Stomach (tissue), 9 donors: Measurements from ENCODE around the gene STK24. TPM values are rescaled to one million over a fixed set of nuclear protein-coding genes. Genes with fewer than 3 reads are reported as not detected.
"Not testable (repeated sequence)": the region's sequence is repeated elsewhere in the genome, so short reads cannot be mapped to it uniquely, and the experiment has no call there.

Experiments used
- DNase-seq, 2 donors: peaks; one replicate each; pipeline versions ENCODE4 v3.0.0 to v3.0.0-alpha.2; 2013 to 2019
- H3K27ac ChIP-seq, 5 donors: fragments of 200-600 bp in 4 of 5; sonication (generic) in 4 of 5; one replicate each; pipeline ENCODE4 v1.5.1; 2013 to 2019; ENCODE audit warnings: mild to moderate bottlenecking in 1 of 5, moderate library complexity in 1 of 5
- H3K27me3 ChIP-seq, 3 donors: fragments of 200-600 bp; sonication (generic); one replicate each; pipeline ENCODE4 v1.5.1; 2017 to 2019; ENCODE audit warnings: mixed run types in 1 of 3
- H3K36me3 ChIP-seq, 4 donors: fragments of 200-600 bp; sonication (generic); 1 replicate in 3 of 4; 2 replicates in 1 of 4; pipeline ENCODE4 v1.5.1; 2016 to 2019
- H3K4me1 ChIP-seq, 4 donors: fragments of 200-600 bp; sonication (generic); one replicate each; pipeline ENCODE4 v1.5.1; 2016 to 2019
- H3K4me3 ChIP-seq, 4 donors: fragments of 200-600 bp; sonication (generic) in 3 of 4; one replicate each; pipeline ENCODE4 v1.5.1; 2016 to 2019; ENCODE audit warnings: mild to moderate bottlenecking in 1 of 4
- H3K9me3 ChIP-seq, 4 donors: fragments of 200-600 bp; sonication (generic); one replicate each; pipeline ENCODE4 v1.5.1; 2016 to 2019
- CTCF ChIP-seq, 7 experiments: fragments of 450-650 bp in 4 of 7; fragments of 200-600 bp in 3 of 7; sonication (generic) in 3 of 7; IDR thresholded peaks; one replicate each; pipeline ENCODE4 v1.5.1; 2016 to 2019; ENCODE audit warnings: antibody characterized with exemption in 7 of 7, control low read depth in 2 of 7, mild to moderate bottlenecking in 1 of 7
- EP300 ChIP-seq: sonication (generic); formaldehyde crosslinking; IDR thresholded peaks from one replicate; pipeline ENCODE4 v1.6.1; 2017; ENCODE audit warnings: antibody characterized with exemption
- POLR2A ChIP-seq, 4 donors: fragments of 450-650 bp; IDR thresholded peaks; one replicate each; pipeline ENCODE4 v1.6.1; 2016; ENCODE audit warnings: antibody characterized with exemption in 4 of 4, control low read depth in 2 of 4, mild to moderate bottlenecking in 1 of 4, moderate library complexity in 1 of 4
- POLR2AphosphoS5 ChIP-seq, 3 donors: sonication (generic); formaldehyde crosslinking; IDR thresholded peaks; one replicate each; pipeline ENCODE4 v1.6.1; 2016; ENCODE audit warnings: antibody characterized with exemption in 3 of 3
- WGBS, 5 donors: extraction: QIAGEN DNeasy Blood & Tissue Kit in 3 of 5; methylation state at CpG; one replicate each; pipeline versions ENCODE4 v1.1.5 to v1.1.7; 2013 to 2018; 5-methylcytosine and 5-hydroxymethylcytosine counted together
- intact Hi-C: fragments of 100-400 bp; cut with DNase I; formaldehyde crosslinking; loops from one replicate; pipeline ENCODE4 v1.15.1; 2023; ENCODE audit warnings: low total_unique reads
- polyA plus RNA-seq, 3 donors: library from polyadenylated mRNA; stranded (reverse); fragments of 200-250 nt; gene quantifications; one replicate each; pipeline ENCODE4 v1.2.3, GENCODE V29; 2013
- total RNA-seq, 5 donors: library from RNA; depleted of rRNA; stranded (reverse); fragments of >200 nt; gene quantifications; one replicate each; pipeline versions ENCODE4 v1.1.0 to v1.2.3, GENCODE V29; 2014 to 2016
- donor health status: healthy with polysubstance abuse.
- donor health status: Bipolar disorder and iron deficiency.
- donor health status: healthy.

STK24 gene
- total and polyA plus RNA-seq, 8 donors, result 33.0 to 139 (median 59.5) TPM

DNA sequence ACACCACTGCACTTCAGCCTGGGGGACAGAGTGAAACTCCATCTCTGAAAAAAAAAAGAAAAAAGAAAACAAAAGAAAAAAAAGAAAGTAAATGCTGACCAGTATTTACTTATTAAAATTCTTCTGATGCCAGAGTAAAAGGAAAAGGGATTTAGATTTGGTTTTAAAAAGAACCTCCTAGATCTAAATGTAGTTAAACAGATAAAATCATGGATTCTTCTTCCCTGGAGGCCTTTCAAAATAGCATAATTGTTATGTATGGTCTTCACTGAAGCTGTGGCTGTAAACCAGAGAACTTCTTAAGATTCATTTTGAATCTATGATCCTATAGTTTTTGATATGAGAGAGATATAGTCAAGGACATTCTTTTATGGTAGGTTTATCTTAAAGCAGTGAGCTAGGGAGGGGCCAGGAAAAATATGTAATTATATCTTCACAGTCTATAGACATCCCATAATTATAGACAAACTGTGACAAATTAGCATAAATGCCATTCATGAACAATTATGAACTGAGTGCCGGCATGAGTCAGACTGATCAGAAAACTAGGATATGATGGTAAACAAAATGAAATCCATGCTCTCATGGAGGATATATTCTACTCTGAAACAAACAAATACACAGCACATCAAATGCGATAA, 14.9 kb upstream of the STK24 start:
- no peak overlapping the region for H3K27ac ChIP-seq
- DNase-seq, result no peak
- H3K36me3 ChIP-seq, result no peaks in the 10 kb centered on the region
- no peaks in the 10 kb centered on the region for H3K27me3 ChIP-seq
- 87 to 97% (median 93%) methylated on average over 2 of the region's 2 CpGs for WGBS, 5 donors
- intact Hi-C loops, result no loop called here
- H3K9me3 ChIP-seq, result no peaks in the 10 kb centered on the region
- H3K4me3 ChIP-seq, result no peak overlapping the region
- no peaks in the 10 kb centered on the region for H3K4me1 ChIP-seq
- no peak for TF ChIP-seq CTCF (IDR thresholded peaks at IDR 0.05)
- no peak for TF ChIP-seq EP300
- no peak for TF ChIP-seq POLR2AphosphoS5 (IDR thresholded peaks at IDR 0.05)
- no peak for TF ChIP-seq POLR2A (IDR thresholded peaks at IDR 0.05)

DNA sequence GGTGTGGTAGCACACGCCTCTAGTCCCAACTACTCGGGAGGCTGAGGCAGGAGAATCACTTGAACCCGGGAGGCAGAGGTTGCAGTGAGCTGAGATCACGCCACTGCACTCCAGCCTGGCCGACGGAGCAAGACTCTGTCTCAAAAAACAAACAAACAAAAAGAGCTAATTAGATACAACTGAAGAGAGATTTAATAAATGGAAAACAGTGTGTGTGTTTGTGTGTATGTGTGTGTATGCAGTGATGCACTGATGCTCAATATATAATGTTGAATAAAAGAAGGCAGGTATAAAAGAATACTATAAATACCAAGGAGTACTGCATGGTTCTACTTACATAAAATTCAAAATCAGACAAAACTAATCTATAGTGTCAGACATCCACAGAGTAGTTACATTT, 13.6 kb upstream of the STK24 start:
- DNase-seq, H3K27ac ChIP-seq, H3K36me3 ChIP-seq, H3K4me1 ChIP-seq, H3K4me3 ChIP-seq, H3K9me3 ChIP-seq, H3K27me3 ChIP-seq, intact Hi-C loops: not testable (repeated sequence)
- 93 to 97% (median 94%) methylated on average over 6 of the region's 6 CpGs for WGBS, 5 donors

- WGBS, 5 donors, result 92 to 96% (median 93%) methylated on average over 12 of the region's 12 CpGs
Observed at GRCh38 chr13:98589516-98589915, 12.6 kb upstream of the STK24 start.

GRCh38 chr13:98586400-98587345, 9.8 kb upstream of the STK24 start:
- H3K27me3 ChIP-seq, result no peaks in the 10 kb centered on the region
- H3K4me3 ChIP-seq, result no peak overlapping the region
- TF ChIP-seq POLR2A (IDR thresholded peaks at IDR 0.05) (no peak), CTCF (IDR thresholded peaks at IDR 0.05) (no peak), EP300 (no peak), POLR2AphosphoS5 (IDR thresholded peaks at IDR 0.05) (no peak)
- no peaks in the 10 kb centered on the region for H3K9me3 ChIP-seq
- intact Hi-C loops, result no loop called here
- no peaks in the 10 kb centered on the region for H3K36me3 ChIP-seq
- H3K4me1 ChIP-seq, result peaks cover 0 to 24% (median 12%) of the 10 kb centered on the region in 4 donors
- DNase-seq, result no peak
- H3K27ac ChIP-seq, result no peak overlapping the region
- 77 to 94% (median 92%) methylated on average over 4 of the region's 4 CpGs for WGBS, 5 donors

More at GRCh38 chr13:98589516-98589915, 12.6 kb upstream of the STK24 start:
- intact Hi-C loops, H3K36me3 ChIP-seq, H3K27me3 ChIP-seq, H3K4me3 ChIP-seq, H3K9me3 ChIP-seq, DNase-seq, H3K27ac ChIP-seq: not testable (repeated sequence)
- H3K4me1 ChIP-seq, result peaks cover 0 to 13% (median 5%) of the 10 kb centered on the region in 4 donors

DNA sequence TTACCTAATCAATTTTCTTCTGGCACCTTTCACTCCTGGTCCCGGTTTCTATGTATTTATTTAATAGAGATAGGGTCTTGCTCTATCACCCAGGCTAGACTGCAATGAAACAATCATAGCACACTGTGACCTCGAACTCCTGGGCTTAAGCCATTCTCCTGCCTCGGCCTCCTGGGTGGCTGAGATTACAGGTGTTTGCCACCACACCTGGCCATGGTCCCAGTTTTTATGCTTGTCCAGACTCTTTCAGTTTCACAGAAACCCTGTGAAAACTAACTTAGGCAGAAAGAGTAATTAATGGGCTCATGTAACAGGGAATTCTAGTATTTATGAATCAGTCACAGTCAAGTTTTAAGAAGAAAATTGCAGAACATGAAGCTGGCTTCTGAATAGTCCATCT, 9.0 kb upstream of the STK24 start:
- no peak overlapping the region for H3K27ac ChIP-seq
- intact Hi-C loops, result no loop called here
- 31 to 73% (median 44%) methylated on average over 3 of the region's 3 CpGs for WGBS, 5 donors
- peak in 1 of 2 donors; percentile 31 for DNase-seq
- H3K36me3 ChIP-seq, result no peaks in the 10 kb centered on the region
- no peak for TF ChIP-seq POLR2AphosphoS5 (IDR thresholded peaks at IDR 0.05)
- no peak for TF ChIP-seq CTCF (IDR thresholded peaks at IDR 0.05)
- TF ChIP-seq POLR2A (IDR thresholded peaks at IDR 0.05), result no peak
- no peaks in the 10 kb centered on the region for H3K27me3 ChIP-seq
- H3K4me3 ChIP-seq, result no peak overlapping the region
- H3K4me1 ChIP-seq, result peaks cover 0 to 32% (median 13%) of the 10 kb centered on the region in 4 donors
- H3K9me3 ChIP-seq, result no peaks in the 10 kb centered on the region
